Skeletal muscle satellite cell (primary cell): ENCODE measurements around the gene ERLEC1.

Source experiments
- H3K27me3 ChIP-seq: 2 replicates; pipeline ENCODE4 v1.7.0; 2013; ENCODE audit warnings: low read length; ENCODE audit not compliant: control insufficient read depth, insufficient read depth
- H3K36me3 ChIP-seq: 2 replicates; pipeline ENCODE4 v1.7.0; 2013; ENCODE audit warnings: mild to moderate bottlenecking, control low read depth, low read length; ENCODE audit not compliant: insufficient read depth
- H3K4me1 ChIP-seq: 2 replicates; pipeline ENCODE4 v1.7.0; 2013; ENCODE audit warnings: low read length; ENCODE audit not compliant: control insufficient read depth, insufficient read depth
- H3K4me2 ChIP-seq: 2 replicates; pipeline ENCODE4 v1.7.0; 2013; ENCODE audit warnings: mild to moderate bottlenecking, low read length
- H3K4me3 ChIP-seq: 2 replicates; pipeline ENCODE4 v1.7.0; 2013; ENCODE audit warnings: low read length
- H3K9ac ChIP-seq: 2 replicates; pipeline ENCODE4 v1.7.0; 2013; ENCODE audit warnings: mild to moderate bottlenecking, low read depth, low read length, moderate library complexity
- H3K9me3 ChIP-seq: replicated peaks from 2 replicates; pipeline ENCODE4 v1.7.0; 2013; ENCODE audit warnings: mild to moderate bottlenecking, control low read depth, low read length
- small RNA-seq: library from RNA; depleted of rRNA; stranded (forward); fragments of <200 nt; gene quantifications from one replicate; pipeline ENCODE3, GENCODE V24; 2012

ERLEC1 gene

GRCh38 chr2:53865962-53866361, 79.1 kb downstream of the ERLEC1 start:
- Histone ChIP-seq H3K36me3 (peaks cover 62% of the 10 kb centered on the region), H3K4me2 (no peak overlapping the region), H3K9me3 (no peaks in the 10 kb centered on the region), H3K27me3 (no peaks in the 10 kb centered on the region), H3K4me1 (no peaks in the 10 kb centered on the region), H3K4me3 (no peak overlapping the region), H3K9ac (no peak overlapping the region)

DNA sequence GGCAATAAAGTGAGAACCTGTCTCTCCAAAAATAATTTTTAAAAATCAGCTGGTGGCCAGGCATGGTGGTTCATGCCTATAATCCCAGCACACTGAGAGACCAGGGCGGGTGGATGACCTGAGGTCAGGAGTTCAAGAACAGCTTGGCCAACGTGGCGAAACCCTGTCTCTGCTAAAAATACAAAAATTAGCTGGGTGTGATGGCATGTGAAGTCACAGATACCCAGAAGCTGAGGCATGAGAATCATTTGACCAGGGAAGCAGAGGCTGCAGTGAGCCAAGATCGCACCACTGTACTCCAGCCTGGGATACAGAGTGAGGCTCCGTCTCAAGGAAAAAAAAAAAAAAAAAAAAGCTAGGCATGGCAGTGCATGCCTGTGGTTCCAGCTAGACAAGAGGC, 80.3 kb downstream of the ERLEC1 start:
- Histone ChIP-seq H3K4me3 (no peak overlapping the region), H3K9me3 (no peaks in the 10 kb centered on the region), H3K9ac (no peak overlapping the region), H3K27me3 (no peaks in the 10 kb centered on the region), H3K4me2 (no peak overlapping the region), H3K36me3 (peaks cover 62% of the 10 kb centered on the region), H3K4me1 (no peaks in the 10 kb centered on the region)

DNA sequence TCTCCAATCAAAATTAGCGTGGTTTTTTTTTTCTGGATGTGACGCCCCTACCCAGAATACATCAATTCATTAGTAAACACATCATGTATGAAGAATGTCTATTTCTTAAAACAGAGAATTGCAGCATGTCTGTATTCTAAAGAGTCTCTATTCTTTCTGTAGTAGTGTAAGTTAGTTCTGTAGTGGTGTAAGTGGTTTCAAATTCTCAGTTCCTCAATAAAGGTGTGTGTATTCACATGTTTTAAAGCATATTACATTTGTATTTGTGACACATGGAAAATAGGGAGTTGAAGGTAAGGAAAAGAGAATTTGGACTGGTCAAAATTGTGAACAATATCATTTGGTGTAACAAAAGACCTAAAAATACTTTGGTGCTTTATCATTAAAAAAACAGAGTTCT, 80.9 kb downstream of the ERLEC1 start:
- H3K9me3 ChIP-seq: no peaks in the 10 kb centered on the region
- H3K9ac ChIP-seq: no peak overlapping the region
- no peaks in the 10 kb centered on the region for H3K4me1 ChIP-seq
- peaks cover 62% of the 10 kb centered on the region for H3K36me3 ChIP-seq
- no peak overlapping the region for H3K4me3 ChIP-seq
- H3K27me3 ChIP-seq: no peaks in the 10 kb centered on the region
- no peak overlapping the region for H3K4me2 ChIP-seq

Small RNA genes within 50 kb of the gene (small RNA-seq; reads per million reads assigned to genes)
- 0.91 reads per million, percentile 25 among the genes with 10 or more reads in this experiment for gene MIR3682
